HG02973 (cell line): ENCODE data around the gene EMCN.
"Not testable (repeated sequence)": the region's sequence is repeated elsewhere in the genome, so short reads cannot be mapped to it uniquely, and the experiment has no call there.

Source experiments
- ATAC-seq: cut with Tn5 transposase; IDR thresholded peaks from one replicate; pipeline ENCODE4 v1.9.1; 2021; ENCODE audit warnings: moderate library complexity; ENCODE audit not compliant: unreplicated experiment

EMCN gene

GRCh38 chr4:100386270-100386669 lies 131.6 kb downstream of the EMCN start:
- ATAC-seq = no peak

- not testable (repeated sequence) for ATAC-seq
Measured at GRCh38 chr4:100380401-100380800, 137.4 kb downstream of the EMCN start.

- no peak for ATAC-seq
Measured at GRCh38 chr4:100379583-100380105, 138.2 kb downstream of the EMCN start.

DNA sequence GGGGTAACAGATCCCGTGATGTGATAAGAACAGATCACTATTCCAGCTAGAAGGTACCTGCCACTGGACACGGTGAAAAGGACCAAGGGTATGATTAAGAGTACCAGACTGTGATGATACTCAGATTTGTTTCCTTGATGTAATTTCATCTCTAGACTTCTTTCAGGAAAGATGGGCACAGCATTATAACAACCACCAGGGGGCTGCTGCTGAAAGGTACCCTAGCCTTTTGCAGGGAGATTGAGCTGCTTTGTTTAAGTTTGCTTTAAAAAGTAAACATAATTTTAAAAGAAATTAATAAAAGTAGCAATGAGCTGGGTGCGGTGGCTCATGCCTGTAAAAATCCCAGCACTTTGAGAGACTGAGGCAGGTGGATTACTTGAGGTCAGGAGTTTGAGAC lies 145.4 kb downstream of the EMCN start:
- no peak for ATAC-seq

GRCh38 chr4:100369871-100370270 lies 148.0 kb downstream of the EMCN start:
- ATAC-seq = no peak

- no peak for ATAC-seq
Measured at GRCh38 chr4:100367451-100367850, 150.4 kb downstream of the EMCN start.

- no peak for ATAC-seq
Measured at GRCh38 chr4:100366213-100366612, 151.6 kb downstream of the EMCN start.

GRCh38 chr4:100362366-100362765 lies 155.5 kb downstream of the EMCN start:
- no peak for ATAC-seq

GRCh38 chr4:100361336-100361735 lies 156.5 kb downstream of the EMCN start:
- no peak for ATAC-seq

DNA sequence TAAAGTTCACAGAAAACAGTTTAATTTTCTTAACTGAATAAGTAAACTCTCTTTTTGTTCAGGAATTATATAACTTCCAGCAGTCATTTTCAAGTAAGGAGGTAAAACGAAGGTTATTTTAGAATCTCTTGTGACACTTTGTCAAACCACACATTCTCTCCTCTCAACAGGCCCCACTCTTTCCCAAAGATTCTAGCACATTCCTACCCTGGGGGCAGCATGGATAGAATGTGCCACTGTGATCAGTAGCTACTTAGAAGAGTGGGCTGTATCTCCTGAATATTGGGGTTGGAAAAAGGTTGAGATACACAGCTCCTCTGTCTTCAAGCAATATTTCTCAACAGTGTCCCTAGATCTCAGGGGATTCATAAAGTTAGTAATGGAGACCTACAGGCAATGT lies 157.6 kb downstream of the EMCN start:
- no peak for ATAC-seq

- no peak for ATAC-seq
Measured at GRCh38 chr4:100359441-100359840, 158.4 kb downstream of the EMCN start.

DNA sequence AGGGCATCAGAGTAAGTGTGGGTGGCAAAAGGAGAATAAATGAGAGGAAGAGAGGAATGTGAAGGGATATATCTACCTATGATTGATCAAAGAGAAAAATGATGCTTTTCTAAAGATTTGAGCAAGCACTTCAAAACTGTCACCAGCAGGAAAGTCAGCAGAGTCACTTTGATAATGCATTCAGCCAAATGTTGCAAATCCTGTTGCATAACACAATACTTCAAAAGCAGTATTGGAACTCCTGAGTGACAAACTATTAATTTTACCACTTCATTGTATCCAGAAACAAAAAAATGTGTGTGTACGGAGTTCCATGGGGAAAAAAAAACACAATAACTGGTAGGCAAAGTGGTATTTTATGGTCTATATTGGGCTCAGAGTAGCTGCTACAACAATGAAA lies 160.3 kb downstream of the EMCN start:
- ATAC-seq = no peak

DNA sequence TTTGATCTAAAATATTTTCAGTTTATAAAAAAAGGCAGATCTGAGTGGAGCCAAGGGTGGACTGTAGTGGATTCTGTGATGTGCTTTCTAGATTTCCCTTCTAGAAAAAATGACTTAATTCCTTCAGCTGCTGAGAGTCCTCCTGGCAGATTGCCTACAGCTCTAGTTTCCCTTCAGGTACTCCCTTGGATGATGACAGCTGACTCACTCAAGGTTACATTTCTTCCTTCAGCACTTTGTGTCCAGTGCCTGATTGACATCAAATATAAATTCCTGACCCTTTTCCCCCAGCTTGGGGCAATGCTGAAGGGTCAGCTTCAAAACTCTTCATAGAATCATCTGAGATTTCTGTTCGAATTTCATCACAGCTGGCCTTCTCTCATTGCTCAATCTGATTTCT lies 161.7 kb downstream of the EMCN start:
- ATAC-seq = no peak

DNA sequence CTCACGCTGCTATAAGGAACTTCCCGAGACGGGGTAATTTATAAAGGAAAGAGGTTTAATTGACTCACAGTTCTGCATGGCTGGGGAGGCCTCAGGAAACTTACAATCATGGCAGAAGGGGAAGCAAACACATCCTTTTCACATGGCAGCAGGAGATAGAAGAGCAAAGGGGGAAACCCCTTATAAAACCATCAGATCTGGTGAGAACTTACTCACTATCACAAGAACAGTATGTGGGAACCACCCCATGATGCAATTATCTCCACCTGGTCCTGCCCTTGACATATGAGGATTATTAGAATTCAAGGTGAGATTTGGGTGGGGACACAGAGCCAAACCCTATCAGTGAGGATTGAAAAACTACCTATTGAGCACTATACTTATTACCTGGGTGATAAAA lies 165.5 kb downstream of the EMCN start:
- not testable (repeated sequence) for ATAC-seq

DNA sequence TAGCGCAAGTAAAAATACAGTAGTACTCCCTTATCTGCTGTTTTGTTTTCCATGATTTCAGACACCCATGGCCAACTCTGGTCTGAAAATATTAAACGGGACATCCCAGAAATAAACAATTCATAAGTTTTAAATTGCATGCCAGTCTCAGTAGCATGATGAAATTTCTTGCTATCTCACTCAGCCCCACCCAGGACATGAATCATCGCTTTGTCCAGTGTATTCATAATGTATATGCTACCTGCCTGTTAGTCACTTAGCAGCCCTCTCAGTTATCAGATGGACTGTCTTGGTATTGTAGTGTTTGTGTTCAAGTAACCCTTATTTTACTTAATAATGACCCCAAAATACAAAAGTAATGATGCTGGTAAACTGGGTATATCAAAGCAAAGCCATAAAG lies 169.3 kb downstream of the EMCN start:
- no peak for ATAC-seq

- ATAC-seq = no peak
Measured at GRCh38 chr4:100347241-100347640, 170.6 kb downstream of the EMCN start.

GRCh38 chr4:100345585-100345984 lies 172.2 kb downstream of the EMCN start:
- ATAC-seq = no peak
